Measurements from ENCODE around the gene DGUOK.

DNA sequence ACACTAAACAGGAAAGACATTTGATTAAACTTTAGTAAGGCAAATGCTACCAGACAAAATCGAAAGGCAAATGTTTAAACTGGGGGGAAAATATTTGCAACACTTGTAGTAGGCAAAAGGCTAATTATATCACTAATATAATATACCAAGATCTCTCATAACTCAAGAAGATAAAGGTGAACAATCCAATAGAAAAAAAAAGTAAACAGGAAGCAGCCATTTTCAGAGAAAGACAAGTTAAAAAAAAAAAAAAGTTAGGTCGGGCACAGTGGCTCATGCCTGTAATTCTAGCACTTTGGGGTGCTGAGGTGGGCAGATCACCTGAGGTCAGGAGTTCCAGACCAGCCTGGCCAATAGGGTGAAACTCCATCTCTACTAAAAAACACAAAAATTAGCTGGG lies 38.3 kb upstream of the DGUOK start:
- no peak for TF ChIP-seq POLR2AphosphoS5 (IDR thresholded peaks at IDR 0.05)
- no peak for TF ChIP-seq RAD21 (conservative IDR thresholded peaks at IDR 0.05)
- TF ChIP-seq, protein P1, sequence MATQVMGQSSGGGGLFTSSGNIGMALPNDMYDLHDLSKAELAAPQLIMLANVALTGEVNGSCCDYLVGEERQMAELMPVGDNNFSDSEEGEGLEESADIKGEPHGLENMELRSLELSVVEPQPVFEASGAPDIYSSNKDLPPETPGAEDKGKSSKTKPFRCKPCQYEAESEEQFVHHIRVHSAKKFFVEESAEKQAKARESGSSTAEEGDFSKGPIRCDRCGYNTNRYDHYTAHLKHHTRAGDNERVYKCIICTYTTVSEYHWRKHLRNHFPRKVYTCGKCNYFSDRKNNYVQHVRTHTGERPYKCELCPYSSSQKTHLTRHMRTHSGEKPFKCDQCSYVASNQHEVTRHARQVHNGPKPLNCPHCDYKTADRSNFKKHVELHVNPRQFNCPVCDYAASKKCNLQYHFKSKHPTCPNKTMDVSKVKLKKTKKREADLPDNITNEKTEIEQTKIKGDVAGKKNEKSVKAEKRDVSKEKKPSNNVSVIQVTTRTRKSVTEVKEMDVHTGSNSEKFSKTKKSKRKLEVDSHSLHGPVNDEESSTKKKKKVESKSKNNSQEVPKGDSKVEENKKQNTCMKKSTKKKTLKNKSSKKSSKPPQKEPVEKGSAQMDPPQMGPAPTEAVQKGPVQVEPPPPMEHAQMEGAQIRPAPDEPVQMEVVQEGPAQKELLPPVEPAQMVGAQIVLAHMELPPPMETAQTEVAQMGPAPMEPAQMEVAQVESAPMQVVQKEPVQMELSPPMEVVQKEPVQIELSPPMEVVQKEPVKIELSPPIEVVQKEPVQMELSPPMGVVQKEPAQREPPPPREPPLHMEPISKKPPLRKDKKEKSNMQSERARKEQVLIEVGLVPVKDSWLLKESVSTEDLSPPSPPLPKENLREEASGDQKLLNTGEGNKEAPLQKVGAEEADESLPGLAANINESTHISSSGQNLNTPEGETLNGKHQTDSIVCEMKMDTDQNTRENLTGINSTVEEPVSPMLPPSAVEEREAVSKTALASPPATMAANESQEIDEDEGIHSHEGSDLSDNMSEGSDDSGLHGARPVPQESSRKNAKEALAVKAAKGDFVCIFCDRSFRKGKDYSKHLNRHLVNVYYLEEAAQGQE (IDR thresholded peaks at IDR 0.05; ENCODE audit: borderline replicate concordance), result no peak
- TF ChIP-seq, protein P2, sequence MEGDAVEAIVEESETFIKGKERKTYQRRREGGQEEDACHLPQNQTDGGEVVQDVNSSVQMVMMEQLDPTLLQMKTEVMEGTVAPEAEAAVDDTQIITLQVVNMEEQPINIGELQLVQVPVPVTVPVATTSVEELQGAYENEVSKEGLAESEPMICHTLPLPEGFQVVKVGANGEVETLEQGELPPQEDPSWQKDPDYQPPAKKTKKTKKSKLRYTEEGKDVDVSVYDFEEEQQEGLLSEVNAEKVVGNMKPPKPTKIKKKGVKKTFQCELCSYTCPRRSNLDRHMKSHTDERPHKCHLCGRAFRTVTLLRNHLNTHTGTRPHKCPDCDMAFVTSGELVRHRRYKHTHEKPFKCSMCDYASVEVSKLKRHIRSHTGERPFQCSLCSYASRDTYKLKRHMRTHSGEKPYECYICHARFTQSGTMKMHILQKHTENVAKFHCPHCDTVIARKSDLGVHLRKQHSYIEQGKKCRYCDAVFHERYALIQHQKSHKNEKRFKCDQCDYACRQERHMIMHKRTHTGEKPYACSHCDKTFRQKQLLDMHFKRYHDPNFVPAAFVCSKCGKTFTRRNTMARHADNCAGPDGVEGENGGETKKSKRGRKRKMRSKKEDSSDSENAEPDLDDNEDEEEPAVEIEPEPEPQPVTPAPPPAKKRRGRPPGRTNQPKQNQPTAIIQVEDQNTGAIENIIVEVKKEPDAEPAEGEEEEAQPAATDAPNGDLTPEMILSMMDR (IDR thresholded peaks at IDR 0.05; ENCODE audit: poor library complexity, severe bottlenecking), result no peak
- TF ChIP-seq EZH2 (IDR thresholded peaks at IDR 0.05; ENCODE audit: borderline replicate concordance, insufficient read depth, low read length, poor library complexity, severe bottlenecking), result no peak
- no peak for TF ChIP-seq MXI1 (conservative IDR thresholded peaks at IDR 0.05; ENCODE audit: poor library complexity, severe bottlenecking)
- TF ChIP-seq SMC3 (conservative IDR thresholded peaks at IDR 0.05; ENCODE audit: poor library complexity), result no peak
- no peak for TF ChIP-seq TAF1 (IDR thresholded peaks at IDR 0.05; ENCODE audit: low read depth)
- no peak for TF ChIP-seq EP300 (conservative IDR thresholded peaks at IDR 0.05; ENCODE audit: poor library complexity, severe bottlenecking)

Measured in neural cell (in vitro differentiated cells).